Kidney (tissue), 14 donors: ENCODE results near the gene KIF15. TPM values are rescaled to one million over a fixed set of nuclear protein-coding genes. Genes with fewer than 3 reads are reported as not detected.

ENCODE experiments used
- DNase-seq, 5 donors: peaks; one replicate each; pipeline ENCODE4 v3.0.0-alpha.2; 2013 to 2020
- FAIRE-seq: peaks from 2 replicates; lab custom pipeline; 2012; peaks lifted over from hg19 to GRCh38; lab: Jason Lieb, UNC
- H3K27ac ChIP-seq, 2 donors: one replicate each; pipeline ENCODE4 v1.7.0; 2013; ENCODE audit warnings: low read depth in 2 of 2, low read length in 2 of 2, inconsistent platforms in 1 of 2
- H3K27me3 ChIP-seq: one replicate; pipeline ENCODE4 v1.7.1; 2013; ENCODE audit warnings: low read length, inconsistent platforms; ENCODE audit not compliant: control insufficient read depth, insufficient read depth
- H3K36me3 ChIP-seq, 3 donors: one replicate each; pipeline versions ENCODE4 v1.7.0 to v1.7.1; 2013; ENCODE audit warnings: low read length in 3 of 3, control low read depth in 1 of 3, inconsistent platforms in 1 of 3; ENCODE audit not compliant: insufficient read depth in 3 of 3, control insufficient read depth in 2 of 3
- H3K4me1 ChIP-seq, 3 donors: one replicate each; pipeline versions ENCODE4 v1.7.0 to v1.7.1; 2013; ENCODE audit warnings: low read length in 3 of 3, inconsistent platforms in 1 of 3, low read depth in 1 of 3; ENCODE audit not compliant: control insufficient read depth in 2 of 3, insufficient read depth in 2 of 3
- H3K4me3 ChIP-seq, 3 donors: one replicate each; pipeline versions ENCODE4 v1.7.0 to v1.8.1; 2013; ENCODE audit warnings: low read length in 3 of 3, control low read depth in 1 of 3, inconsistent platforms in 1 of 3
- H3K9ac ChIP-seq, 3 donors: one replicate each; pipeline versions ENCODE4 v1.7.0 to v1.7.1; 2013; ENCODE audit warnings: low read length in 3 of 3, control low read depth in 1 of 3, inconsistent platforms in 1 of 3
- H3K9me3 ChIP-seq, 3 donors: one replicate each; pipeline versions ENCODE4 v1.7.0 to v1.7.1; 2013; ENCODE audit warnings: low read length in 3 of 3, control low read depth in 1 of 3, inconsistent platforms in 1 of 3; ENCODE audit not compliant: control insufficient read depth in 2 of 3, insufficient read depth in 1 of 3
- intact Hi-C: fragments of 100-400 bp; cut with DNase I; formaldehyde crosslinking; loops from one replicate; pipeline ENCODE4 v1.11.1; 2022
- polyA plus RNA-seq: library from polyadenylated mRNA; stranded (reverse); fragments of 350-450 nt; fragmentation: Illumina TruSeq; extraction: RNeasy Lipid Tissue Mini Kit (QIAGEN cat#74804); gene quantifications from one replicate; pipeline ENCODE4 v1.2.3, GENCODE V29; 2014; ENCODE audit warnings: low read depth, low replicate concordance; ENCODE audit not compliant: insufficient read depth
- total RNA-seq: library from RNA; stranded (reverse); fragmentation: NEBNext Ultra II Directional; extraction: Animal tissue kit (Norgen Biotek cat#: 25700); gene quantifications from one replicate; pipeline ENCODE4 v1.2.1, GENCODE V29; 2021
- TF ChIP-seq, protein P1 (sequence below): IDR thresholded peaks from 3 replicates; pipeline ENCODE4 v1.5.1; 2012; ENCODE audit warnings: mild to moderate bottlenecking, moderate library complexity, borderline replicate concordance; ENCODE audit not compliant: insufficient read depth; ENCODE audit errors: extremely low read depth
- donor health status: control.
- donor health status: control.
- donor health status: control.
- donor health status: control.
- donor health status: control.
- donor health status: DM: yes; HTN: yes; CAD: no.
- donor health status: Normal renal cell carcinoma (clear cell type).

Gene KIF15
- total and polyA plus RNA-seq, 2 donors from 2014 or later: 0.32 to 0.72 TPM

DNA sequence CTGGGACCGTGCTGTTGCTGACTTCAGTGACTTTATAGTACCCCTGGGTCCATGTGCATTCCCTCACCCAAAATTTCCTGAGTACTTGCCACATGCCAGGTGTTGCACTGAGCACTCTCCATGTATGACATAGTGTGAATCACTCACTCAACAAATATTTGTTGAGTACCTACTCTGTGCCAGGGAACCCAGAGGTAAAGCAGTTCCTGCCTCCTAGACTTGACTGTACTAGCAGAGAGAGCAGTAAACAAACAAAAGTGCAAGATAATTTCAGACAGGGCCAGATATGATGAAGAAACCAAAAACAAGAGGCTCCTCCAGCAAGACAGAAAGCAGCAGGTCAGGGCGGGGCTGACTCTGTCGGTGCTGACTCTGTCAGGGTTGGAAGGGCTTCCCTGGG lies 125.0 kb downstream of the KIF15 start:
- Histone ChIP-seq H3K4me3 (no peak overlapping the region), H3K9ac (no peak overlapping the region), H3K9me3 (peaks cover 0 to 3% (median 0%) of the 10 kb centered on the region in 3 donors), H3K4me1 (no peaks in the 10 kb centered on the region), H3K36me3 (no peaks in the 10 kb centered on the region), H3K27me3 (no peaks in the 10 kb centered on the region), H3K27ac (no peak overlapping the region)
- intact Hi-C loops: no loop called here
- no peak for FAIRE-seq
- TF ChIP-seq, protein P1, sequence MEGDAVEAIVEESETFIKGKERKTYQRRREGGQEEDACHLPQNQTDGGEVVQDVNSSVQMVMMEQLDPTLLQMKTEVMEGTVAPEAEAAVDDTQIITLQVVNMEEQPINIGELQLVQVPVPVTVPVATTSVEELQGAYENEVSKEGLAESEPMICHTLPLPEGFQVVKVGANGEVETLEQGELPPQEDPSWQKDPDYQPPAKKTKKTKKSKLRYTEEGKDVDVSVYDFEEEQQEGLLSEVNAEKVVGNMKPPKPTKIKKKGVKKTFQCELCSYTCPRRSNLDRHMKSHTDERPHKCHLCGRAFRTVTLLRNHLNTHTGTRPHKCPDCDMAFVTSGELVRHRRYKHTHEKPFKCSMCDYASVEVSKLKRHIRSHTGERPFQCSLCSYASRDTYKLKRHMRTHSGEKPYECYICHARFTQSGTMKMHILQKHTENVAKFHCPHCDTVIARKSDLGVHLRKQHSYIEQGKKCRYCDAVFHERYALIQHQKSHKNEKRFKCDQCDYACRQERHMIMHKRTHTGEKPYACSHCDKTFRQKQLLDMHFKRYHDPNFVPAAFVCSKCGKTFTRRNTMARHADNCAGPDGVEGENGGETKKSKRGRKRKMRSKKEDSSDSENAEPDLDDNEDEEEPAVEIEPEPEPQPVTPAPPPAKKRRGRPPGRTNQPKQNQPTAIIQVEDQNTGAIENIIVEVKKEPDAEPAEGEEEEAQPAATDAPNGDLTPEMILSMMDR: no peak
- DNase-seq: no peak

DNA sequence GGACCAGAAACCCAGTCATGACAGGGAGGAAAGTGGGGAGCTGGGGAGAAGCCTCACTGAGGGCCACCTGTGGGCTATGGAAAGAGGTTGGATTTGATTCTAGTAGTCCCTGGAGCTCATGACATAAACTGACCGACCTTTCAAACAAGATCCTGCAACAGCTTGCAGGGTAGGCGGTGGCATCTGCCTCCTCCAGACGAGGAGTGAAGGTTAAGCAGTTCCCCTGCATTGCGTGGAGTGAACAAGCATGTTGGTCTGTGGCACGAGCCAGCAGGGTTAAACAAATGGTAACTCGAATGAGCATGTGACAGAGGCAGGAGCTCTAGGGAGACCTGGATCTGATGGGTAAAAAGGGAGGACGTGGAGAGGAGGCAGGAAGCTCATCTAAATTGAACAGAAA lies 125.5 kb downstream of the KIF15 start:
- FAIRE-seq (no peak), DNase-seq (no peak)
- Histone ChIP-seq H3K36me3 (no peaks in the 10 kb centered on the region), H3K4me1 (no peaks in the 10 kb centered on the region), H3K9ac (no peak overlapping the region), H3K27ac (no peak overlapping the region), H3K4me3 (no peak overlapping the region), H3K27me3 (no peaks in the 10 kb centered on the region), H3K9me3 (peaks cover 0 to 3% (median 0%) of the 10 kb centered on the region in 3 donors)
- intact Hi-C loops: no loop called here
- TF ChIP-seq, protein P1: no peak

DNA sequence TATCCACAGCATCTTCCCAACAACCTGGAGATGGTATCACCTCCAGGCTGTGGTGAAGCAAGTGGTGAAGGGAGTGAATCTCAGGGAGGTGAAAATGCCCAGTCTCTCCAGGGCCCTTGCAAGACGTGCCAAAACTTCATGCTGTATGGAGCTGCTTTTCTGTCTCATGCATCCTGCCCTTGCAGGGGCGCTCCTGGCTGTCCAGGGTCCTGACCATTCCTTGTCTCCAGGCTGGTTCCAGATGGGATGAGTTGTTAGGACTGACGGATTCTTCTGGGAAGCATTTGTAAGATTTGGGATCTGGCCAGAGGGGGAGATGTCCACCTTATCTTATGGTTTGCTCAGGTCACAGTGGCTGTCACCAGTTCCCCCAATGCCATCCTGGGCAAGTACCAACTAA lies 128.7 kb downstream of the KIF15 start:
- FAIRE-seq (no peak), DNase-seq (no peak)
- no peak overlapping the region for H3K4me3 ChIP-seq
- no peak overlapping the region for H3K9ac ChIP-seq
- no peaks in the 10 kb centered on the region for H3K27me3 ChIP-seq
- TF ChIP-seq, protein P1: no peak
- intact Hi-C loops: no loop called here
- H3K27ac ChIP-seq: no peak overlapping the region
- H3K9me3 ChIP-seq: no peaks in the 10 kb centered on the region
- no peaks in the 10 kb centered on the region for H3K4me1 ChIP-seq
- no peaks in the 10 kb centered on the region for H3K36me3 ChIP-seq

DNA sequence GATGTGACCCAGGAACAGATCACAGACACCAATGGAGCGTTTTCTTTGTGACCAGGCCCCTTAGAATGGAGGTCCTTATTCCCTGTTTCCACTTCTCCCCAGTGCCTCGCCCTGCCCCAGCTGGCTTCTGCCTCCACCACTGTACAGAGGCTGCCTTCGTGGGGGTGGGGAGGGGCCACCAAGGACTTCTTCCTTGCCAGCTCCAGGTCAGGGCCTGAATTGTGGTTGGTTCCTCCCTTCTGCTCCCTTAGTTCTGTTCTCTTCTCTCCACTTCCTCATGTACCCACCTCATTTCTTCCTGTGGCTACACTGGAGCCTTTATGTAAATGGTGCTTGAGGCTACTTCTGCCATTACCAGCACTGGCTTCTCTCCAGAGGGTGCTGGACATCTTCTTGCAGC lies 129.3 kb downstream of the KIF15 start:
- FAIRE-seq: no peak
- DNase-seq: no peak
- Histone ChIP-seq H3K27ac (no peak overlapping the region), H3K27me3 (no peaks in the 10 kb centered on the region), H3K4me3 (no peak overlapping the region), H3K36me3 (no peaks in the 10 kb centered on the region), H3K9ac (no peak overlapping the region), H3K9me3 (no peaks in the 10 kb centered on the region), H3K4me1 (no peaks in the 10 kb centered on the region)
- TF ChIP-seq, protein P1: no peak
- intact Hi-C loops: no loop called here
